HUES64 (cell line): Measurements from ENCODE around the gene KRT3.

ENCODE experiments used
- H3K27ac ChIP-seq: 2 replicates; pipeline ENCODE4 v1.7.0; 2013; ENCODE audit warnings: low read depth, low read length, inconsistent platforms
- H3K27me3 ChIP-seq: 2 replicates; pipeline ENCODE4 v1.6.1; 2013; ENCODE audit warnings: mild to moderate bottlenecking, low read length; ENCODE audit not compliant: insufficient read depth
- H3K36me3 ChIP-seq: 2 replicates; pipeline ENCODE4 v1.6.1; 2013; ENCODE audit warnings: mild to moderate bottlenecking, low read length; ENCODE audit not compliant: insufficient read depth
- H3K4me1 ChIP-seq: 2 replicates; pipeline ENCODE4 v1.6.1; 2013; ENCODE audit warnings: mild to moderate bottlenecking, low read length, moderate library complexity; ENCODE audit not compliant: insufficient read depth
- H3K4me3 ChIP-seq: 2 replicates; pipeline ENCODE4 v1.5.1; 2013; ENCODE audit warnings: mild to moderate bottlenecking, low read length, moderate library complexity
- H3K9ac ChIP-seq: 2 replicates; pipeline ENCODE4 v1.6.1; 2013; ENCODE audit warnings: mild to moderate bottlenecking, low read depth, low read length
- H3K9me3 ChIP-seq: 2 replicates; pipeline ENCODE4 v1.6.1; 2013; ENCODE audit warnings: low read depth, low read length; ENCODE audit not compliant: insufficient read depth
- WGBS: fragments of 150-250, 120-280 bp; methylation state at CpG from one replicate; pipeline ENCODE4 v1.1.7; 2013; ENCODE audit warnings: missing lambda C conversion rate; 5-methylcytosine and 5-hydroxymethylcytosine counted together

KRT3 gene

GRCh38 chr12:52834727-52835001 is 38.7 kb upstream of the KRT3 start:
- Histone ChIP-seq H3K36me3 (no peaks in the 10 kb centered on the region), H3K9me3 (no peaks in the 10 kb centered on the region), H3K27me3 (no peaks in the 10 kb centered on the region), H3K4me1 (no peaks in the 10 kb centered on the region), H3K4me3 (no peak overlapping the region), H3K27ac (no peak overlapping the region), H3K9ac (no peak overlapping the region)
- whole genome bisulfite sequencing = 88% methylated on average over 4 of the region's 4 CpGs

GRCh38 chr12:52833922-52834726 is 38.2 kb upstream of the KRT3 start, which contains the start of gene KRT79:
Gene KRT79 (minus strand): TSS chr12:52834311. CDS start chr12:52834260, 51 bp downstream.
- no peak within 1 kb of the TSS for H3K27ac ChIP-seq
- no peak within 1 kb of the TSS for H3K4me3 ChIP-seq
- H3K4me1 ChIP-seq = no peaks in the 10 kb centered on the region
- H3K9me3 ChIP-seq = no peaks in the 10 kb centered on the region
- no peak within 1 kb of the TSS for H3K9ac ChIP-seq
- H3K36me3 ChIP-seq = no peaks in the 10 kb centered on the region
- WGBS = 94% methylated on average over 22 of the region's 22 CpGs
- no peaks in the 10 kb centered on the region for H3K27me3 ChIP-seq

GRCh38 chr12:52832985-52833905 is 37.3 kb upstream of the KRT3 start:
- Histone ChIP-seq H3K36me3 (no peaks in the 10 kb centered on the region), H3K9ac (no peak overlapping the region), H3K4me1 (no peaks in the 10 kb centered on the region), H3K27me3 (no peaks in the 10 kb centered on the region), H3K9me3 (no peaks in the 10 kb centered on the region), H3K27ac (no peak overlapping the region), H3K4me3 (no peak overlapping the region)
- WGBS = 93% methylated on average over 20 of the region's 20 CpGs

GRCh38 chr12:52832451-52832850 is 36.5 kb upstream of the KRT3 start:
- no peaks in the 10 kb centered on the region for H3K27me3 ChIP-seq
- H3K36me3 ChIP-seq = no peaks in the 10 kb centered on the region
- no peak overlapping the region for H3K9ac ChIP-seq
- H3K27ac ChIP-seq = no peak overlapping the region
- no peaks in the 10 kb centered on the region for H3K9me3 ChIP-seq
- H3K4me3 ChIP-seq = no peak overlapping the region
- WGBS = 97% methylated on average over 3 of the region's 3 CpGs
- no peaks in the 10 kb centered on the region for H3K4me1 ChIP-seq

GRCh38 chr12:52831251-52831650 is 35.3 kb upstream of the KRT3 start:
- WGBS = 93% methylated on average over 7 of the region's 7 CpGs
- Histone ChIP-seq H3K4me1 (no peaks in the 10 kb centered on the region), H3K27ac (no peak overlapping the region), H3K4me3 (no peak overlapping the region), H3K9ac (no peak overlapping the region), H3K27me3 (no peaks in the 10 kb centered on the region), H3K9me3 (no peaks in the 10 kb centered on the region), H3K36me3 (no peaks in the 10 kb centered on the region)

- H3K27ac ChIP-seq = no peak overlapping the region
- H3K4me3 ChIP-seq = no peak overlapping the region
- H3K4me1 ChIP-seq = no peaks in the 10 kb centered on the region
- no peak overlapping the region for H3K9ac ChIP-seq
- H3K36me3 ChIP-seq = no peaks in the 10 kb centered on the region
- WGBS = 90% methylated on average over 6 of the region's 8 CpGs
- no peaks in the 10 kb centered on the region for H3K9me3 ChIP-seq
- no peaks in the 10 kb centered on the region for H3K27me3 ChIP-seq
These were observed 34.3 kb upstream of the KRT3 start for GRCh38 chr12:52829986-52830770.

GRCh38 chr12:52828591-52829021 is 32.7 kb upstream of the KRT3 start:
- no peaks in the 10 kb centered on the region for H3K9me3 ChIP-seq
- no peaks in the 10 kb centered on the region for H3K36me3 ChIP-seq
- no peak overlapping the region for H3K9ac ChIP-seq
- H3K27me3 ChIP-seq = no peaks in the 10 kb centered on the region
- 71% methylated on average over 2 of the region's 2 CpGs for WGBS
- no peak overlapping the region for H3K4me3 ChIP-seq
- no peak overlapping the region for H3K27ac ChIP-seq
- H3K4me1 ChIP-seq = no peaks in the 10 kb centered on the region

- Histone ChIP-seq H3K36me3 (no peaks in the 10 kb centered on the region), H3K4me3 (no peak overlapping the region), H3K9ac (no peak overlapping the region), H3K27ac (no peak overlapping the region), H3K4me1 (no peaks in the 10 kb centered on the region), H3K27me3 (no peaks in the 10 kb centered on the region), H3K9me3 (no peaks in the 10 kb centered on the region)
These were observed 32.2 kb upstream of the KRT3 start for GRCh38 chr12:52828156-52828555.

GRCh38 chr12:52827499-52828090 is 31.7 kb upstream of the KRT3 start:
- Histone ChIP-seq H3K27ac (no peak overlapping the region), H3K4me3 (no peak overlapping the region), H3K36me3 (no peaks in the 10 kb centered on the region), H3K27me3 (no peaks in the 10 kb centered on the region), H3K4me1 (no peaks in the 10 kb centered on the region), H3K9me3 (no peaks in the 10 kb centered on the region), H3K9ac (no peak overlapping the region)
- 93% methylated on average over 6 of the region's 6 CpGs for WGBS

GRCh38 chr12:52826611-52827498 is 30.9 kb upstream of the KRT3 start:
- Histone ChIP-seq H3K9ac (no peak overlapping the region), H3K4me1 (no peaks in the 10 kb centered on the region), H3K27me3 (no peaks in the 10 kb centered on the region), H3K4me3 (no peak overlapping the region), H3K27ac (no peak overlapping the region), H3K9me3 (no peaks in the 10 kb centered on the region), H3K36me3 (no peaks in the 10 kb centered on the region)
- WGBS = 91% methylated on average over 11 of the region's 11 CpGs
